ENCODE data around the gene ELOVL1.
"Not testable (repeated sequence)": the region's sequence is repeated elsewhere in the genome, so short reads cannot be mapped to it uniquely, and the experiment has no call there.

The ELOVL1 gene

DNA sequence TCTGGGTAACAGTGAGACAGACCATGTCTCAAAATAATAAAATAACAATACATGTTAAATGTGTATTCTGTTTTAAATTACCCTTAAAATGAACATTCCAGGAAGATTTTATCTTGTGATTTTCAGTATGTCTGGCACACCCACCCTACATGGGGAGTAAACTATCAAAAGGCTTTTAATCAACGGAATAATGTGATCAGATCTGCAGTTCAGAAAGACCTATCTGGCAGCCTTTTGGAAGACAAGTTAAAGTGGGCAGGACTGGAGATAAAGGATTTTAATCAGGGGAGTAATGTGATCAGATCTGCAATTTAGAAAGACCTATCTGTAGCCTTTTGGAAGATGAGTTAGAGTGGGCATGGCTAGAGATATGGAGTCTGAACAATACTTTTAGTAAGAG lies 11.7 kb upstream of the ELOVL1 start:
- DNase-seq = no peak

DNA sequence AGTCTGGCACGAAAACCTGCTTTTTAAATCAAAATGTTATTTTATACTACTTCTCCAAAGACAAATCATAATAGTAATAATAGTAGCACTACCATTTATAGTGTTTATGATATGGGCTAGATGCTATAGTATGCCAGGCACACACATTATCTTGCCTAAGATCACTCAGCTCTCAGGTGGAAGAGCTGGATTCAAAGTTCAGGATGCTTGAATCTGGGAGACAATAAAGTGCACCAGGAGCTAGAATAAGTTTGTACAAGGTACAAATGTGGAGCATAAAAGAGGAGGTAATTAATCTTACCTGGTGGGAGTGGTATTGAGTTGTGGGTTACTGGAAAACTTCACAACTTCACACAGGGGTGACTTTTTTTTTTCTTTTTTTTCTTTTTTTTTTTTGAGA lies 10.0 kb upstream of the ELOVL1 start:
- no peak for DNase-seq

DNA sequence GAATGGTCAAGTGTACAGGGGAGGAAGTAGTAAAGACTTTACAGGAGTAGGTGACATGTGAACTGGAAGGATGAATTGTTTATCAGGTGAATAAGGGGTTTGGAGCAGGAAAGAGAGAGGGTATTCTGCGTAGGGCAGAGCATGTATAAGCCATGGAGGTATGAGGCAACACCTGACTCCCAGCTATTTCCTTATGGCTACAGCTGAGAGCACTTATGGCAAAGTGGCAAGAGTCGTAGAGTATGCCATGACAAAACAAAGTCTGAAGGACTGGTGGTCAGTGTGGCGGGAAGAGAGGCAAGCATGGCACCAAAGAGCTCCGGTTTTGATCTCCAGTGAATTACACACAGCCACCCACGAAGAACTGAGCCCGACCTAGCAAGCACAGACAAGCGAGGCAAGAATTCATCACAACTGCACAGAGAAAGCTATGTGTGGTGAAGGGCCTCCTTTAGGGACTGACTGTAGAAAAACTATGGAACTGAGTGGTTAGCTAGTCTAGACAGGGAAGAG lies 9.0 kb upstream of the ELOVL1 start:
- no peak for DNase-seq

DNA sequence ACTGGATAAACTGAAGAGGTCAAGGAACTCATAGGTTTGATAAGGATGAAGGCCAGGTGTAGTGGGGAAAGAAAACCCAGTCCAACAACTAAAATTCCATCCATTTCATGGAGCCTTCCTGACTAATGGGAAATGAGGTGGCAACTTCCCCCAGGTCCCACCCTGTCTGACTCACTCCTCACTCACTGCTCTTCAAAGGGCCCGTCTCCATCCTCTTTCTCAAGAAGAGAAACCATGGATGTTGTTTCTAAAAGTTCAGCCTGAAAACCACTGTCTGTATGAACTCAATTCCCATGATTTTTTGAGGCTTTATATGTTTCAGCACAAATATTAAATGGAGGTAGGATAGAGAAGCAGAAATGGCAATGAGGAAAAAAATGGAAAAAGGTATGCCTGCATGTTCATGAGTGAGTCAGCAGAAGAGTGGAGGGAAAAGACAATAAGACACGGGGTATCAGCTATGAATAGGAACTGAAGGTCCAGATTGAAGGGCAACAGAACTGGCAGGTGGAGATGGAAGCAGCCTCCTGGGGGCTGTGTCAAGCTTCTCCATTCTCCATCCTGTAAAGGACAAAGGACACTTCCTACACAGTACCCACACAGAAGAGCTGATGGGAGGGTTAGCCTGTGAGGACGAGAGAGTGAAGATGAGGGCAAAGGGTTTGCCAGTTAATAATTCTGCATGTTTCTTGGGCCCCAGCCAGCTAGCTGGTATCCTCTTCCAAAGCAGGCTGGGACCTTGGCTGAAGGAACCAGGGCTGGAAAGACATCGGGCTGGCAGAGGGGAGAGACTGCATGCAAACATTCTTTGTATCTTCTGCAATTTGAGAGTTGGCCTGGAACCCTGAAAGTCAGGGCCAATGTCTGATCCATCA lies 5.5 kb upstream of the ELOVL1 start:
- peak; percentile 23 for DNase-seq

DNA sequence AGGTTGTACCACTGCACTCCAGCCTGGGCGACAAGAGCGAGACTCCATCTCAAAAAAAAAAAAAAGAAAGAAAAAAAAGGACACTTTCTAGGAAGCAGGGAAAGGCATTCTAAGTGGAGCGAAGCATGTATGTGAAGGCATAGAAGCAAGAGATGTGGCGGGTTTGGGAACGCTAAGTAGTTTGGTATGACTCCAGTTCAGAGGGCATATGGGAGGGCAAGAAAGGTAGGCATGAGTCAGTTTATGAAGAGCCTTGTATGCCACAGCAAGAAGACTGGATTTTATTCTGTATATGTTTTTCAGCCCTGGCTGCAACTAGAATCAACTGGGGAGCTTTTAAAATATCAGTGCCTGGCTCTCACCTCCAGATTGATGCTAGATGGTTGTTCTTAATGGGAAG lies 4.4 kb upstream of the ELOVL1 start:
- DNase-seq = no peak

DNA sequence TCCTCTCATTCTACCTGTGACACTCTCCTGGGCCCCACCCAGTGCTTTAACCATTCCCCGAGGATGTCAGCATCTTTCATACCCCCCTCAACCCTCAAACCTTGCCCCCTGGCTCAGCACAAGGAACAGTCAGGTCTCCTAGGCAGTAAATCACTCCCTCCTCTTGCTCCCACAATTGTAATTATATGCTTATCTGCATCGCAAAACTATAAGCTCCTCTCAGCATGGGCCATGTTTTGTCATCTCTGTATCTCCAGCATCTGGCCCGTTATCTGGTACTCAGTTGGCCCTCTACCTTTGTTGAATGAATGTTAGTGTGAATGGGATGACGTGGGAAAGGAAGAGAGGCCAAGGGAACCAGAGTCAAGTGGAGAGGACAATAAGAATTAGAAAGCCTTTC lies 2.8 kb upstream of the ELOVL1 start:
- DNase-seq = no peak

DNA sequence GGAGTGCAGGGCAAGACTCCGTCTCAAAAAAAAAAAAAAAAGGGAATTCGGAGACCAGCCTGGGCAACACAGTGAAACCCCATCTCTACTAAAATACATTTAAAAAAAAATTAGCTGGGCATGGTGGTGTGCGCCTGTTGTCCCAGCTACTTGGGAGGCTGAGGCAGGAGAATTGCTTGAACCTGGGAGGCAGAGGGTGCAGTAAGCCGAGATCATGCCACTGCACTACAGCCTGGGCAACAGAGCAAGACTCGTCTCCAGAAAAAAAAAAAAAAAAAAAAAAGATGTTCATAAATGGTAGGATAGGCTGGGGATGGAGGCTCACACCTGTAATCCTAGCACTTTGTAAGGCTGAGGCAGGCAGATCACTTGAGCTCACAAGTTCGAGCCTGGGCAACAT lies 2.0 kb upstream of the ELOVL1 start:
- DNase-seq = not testable (repeated sequence)

DNA sequence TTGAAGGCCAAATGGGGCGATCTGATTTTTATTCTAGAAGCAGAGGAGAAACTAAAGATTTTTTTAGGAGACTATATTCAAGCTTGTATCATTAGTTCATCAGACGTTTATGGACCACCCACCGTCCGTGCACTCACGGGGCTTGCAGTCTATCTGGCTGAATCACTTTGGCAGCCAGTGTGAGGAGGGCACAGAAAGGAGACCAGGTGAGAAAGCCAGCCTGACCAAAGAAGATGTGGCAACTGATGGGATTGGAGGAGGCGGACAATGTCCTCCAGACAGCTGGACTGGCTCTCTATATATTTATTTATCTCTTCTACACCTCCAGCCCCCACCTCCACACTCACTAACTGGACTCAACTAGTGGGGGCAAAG lies 822 bp upstream of the ELOVL1 start:
- DNase-seq = no peak

DNA sequence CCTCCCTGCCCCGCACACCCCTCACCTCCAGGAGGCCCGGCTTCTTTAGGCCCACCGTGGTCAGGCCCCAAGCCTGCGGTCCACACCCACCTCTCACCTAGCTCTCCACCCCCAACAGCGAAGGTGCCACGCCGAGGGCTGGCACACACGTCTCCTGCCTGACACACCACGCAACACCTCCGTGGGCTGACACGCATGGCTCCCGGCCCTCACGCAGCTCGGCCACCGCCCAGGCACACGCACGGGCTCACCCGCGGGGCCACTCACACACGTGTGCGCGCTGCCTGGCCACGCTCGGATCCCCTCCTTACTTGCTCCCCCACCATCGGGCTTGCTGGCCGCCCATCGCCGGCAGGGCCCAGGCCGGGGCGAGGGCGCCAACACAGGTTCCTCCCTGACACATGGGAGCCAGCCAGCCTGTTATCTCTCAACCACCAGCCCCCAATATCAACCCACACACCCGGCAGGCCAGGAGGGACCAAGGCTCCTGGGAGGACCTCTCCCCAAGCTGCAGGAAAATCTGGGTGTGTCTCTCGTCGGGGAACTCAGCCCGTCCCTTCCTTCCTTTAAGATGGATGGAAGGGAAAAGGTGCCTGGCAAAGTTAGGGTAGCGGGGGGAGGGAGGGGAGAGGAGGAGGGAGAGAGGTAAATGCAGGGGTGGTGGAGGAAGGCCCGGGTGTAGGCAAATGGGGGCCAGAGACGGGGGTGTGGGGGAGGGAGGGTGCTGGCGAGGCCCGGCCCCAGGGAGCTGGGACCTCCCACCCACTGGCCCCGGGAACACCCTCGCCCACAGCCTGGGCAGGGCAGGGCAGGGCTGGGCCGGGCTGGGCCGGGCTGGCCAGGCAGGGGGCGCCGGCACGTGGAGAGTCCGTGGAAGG lies 546 bp downstream of the ELOVL1 start:
- DNase-seq = no peak

DNA sequence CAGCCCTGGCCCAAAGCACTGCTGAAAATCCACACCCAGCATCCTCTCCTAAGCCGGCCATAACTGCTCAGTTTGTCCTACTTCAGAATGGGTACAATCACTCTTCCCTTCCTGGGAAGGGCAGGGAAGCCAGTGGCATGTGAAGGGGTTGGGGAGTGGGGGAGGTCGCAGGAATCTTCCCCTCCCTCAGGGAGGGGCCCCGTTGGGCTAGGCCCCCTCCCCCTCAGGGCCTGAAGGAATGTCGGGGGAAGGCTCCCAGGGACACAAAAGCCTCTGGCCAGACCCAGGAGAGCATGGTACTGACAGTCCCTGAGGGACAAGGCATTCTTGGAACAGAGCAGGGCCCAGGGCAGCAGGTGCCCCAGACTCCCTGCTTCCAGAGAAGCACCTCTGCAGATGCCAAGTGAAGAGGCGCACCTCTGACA lies 1.2 kb downstream of the ELOVL1 start:
- no peak for DNase-seq

DNA sequence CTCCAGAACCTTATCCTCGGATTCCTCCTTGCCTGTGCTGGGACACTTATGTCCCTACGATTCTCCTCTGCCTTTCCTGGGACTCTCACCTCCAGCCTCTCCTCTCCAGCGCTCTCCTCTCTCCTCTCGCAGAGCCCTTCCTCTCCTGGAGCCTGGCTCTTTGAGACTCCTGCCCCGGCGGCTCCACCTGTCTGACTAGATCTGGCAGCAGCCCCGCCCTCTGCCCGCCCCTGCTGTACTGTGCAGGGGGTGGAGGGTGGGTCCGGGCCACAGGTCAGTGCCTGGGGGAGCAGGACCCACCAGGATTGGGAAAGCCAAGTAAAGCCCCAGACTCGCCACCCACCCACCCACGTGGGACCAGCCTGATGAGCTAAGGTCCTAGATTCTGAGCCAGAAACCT lies 1.6 kb downstream of the ELOVL1 start:
- DNase-seq = no peak

DNA sequence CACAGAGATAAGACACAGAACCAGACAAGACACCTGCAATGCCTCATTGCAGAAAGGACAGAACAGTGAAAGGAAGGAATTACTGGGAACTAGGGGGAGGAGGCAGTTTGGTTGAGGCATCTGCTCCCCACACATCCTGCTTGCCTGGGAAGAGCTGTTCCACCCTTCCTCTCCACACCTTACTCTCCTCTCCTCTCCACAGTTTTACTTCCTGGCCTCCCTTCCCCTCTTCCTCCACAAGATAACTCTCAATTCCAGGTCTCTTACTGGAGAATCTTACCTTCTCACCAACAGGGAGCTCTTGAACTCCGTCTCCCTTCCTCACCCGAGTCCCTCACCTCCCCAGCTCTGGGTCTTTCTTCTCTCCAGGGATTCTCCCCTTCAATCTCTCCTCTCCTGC lies 2.1 kb downstream of the ELOVL1 start:
- DNase-seq = no peak

DNA sequence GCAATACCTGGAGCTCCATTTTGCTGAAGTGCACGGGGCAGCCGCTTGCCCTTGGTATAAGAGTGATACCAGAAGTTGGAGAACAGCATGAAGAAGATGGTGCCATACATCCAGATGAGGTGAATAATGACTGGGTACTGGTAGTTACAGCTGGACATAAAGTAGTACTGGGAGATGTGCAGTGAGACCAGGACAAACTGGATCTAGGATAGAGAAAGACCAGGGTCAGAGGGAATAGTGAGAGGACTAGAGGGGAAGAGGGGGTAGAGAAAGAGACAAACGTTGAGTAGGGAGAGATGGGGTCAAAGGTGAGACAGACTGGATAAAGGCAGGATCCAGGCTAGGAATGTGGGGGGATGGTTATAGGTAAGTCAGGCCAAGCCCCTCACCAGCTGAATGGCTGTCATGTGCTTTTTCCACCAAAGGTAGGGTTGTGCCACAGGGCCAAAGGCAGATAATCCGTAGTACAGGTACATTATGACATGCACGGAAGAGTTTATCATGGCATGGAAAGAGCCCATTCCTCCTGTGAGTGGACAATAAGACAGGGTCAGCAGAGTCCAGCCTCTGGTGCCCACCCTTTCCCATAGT lies 3.8 kb downstream of the ELOVL1 start:
- no peak for DNase-seq

DNA sequence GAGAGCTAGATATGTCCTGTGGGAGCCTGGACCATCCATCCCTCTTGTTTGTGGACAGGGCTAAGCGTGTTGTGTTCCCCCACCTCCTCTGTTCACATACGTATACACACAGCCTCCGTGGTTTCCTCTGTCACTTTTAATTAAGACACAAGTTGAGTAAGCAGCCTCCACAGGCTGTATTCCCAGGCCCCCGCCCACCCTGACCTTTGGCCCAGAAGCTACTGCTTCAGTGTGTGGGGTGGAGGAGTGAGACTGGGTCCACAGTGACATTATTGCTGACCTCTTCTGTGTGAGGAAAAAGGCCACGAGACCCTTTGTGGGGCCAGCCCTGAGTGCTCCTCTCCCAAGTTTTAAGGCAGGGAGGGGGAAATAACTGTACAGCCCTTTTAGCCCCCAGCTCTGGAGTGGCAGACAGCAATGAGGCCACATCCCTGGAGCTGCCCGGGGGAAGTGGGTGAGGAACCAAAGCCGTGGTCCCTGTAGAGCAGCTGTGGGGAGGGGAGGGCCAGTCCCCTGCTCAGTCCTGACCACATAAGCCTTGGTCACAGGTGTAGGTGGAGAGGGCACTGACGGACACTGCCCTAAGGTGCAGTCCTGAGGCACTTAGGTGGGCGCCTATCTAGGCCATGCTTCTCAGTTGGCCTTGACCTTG lies 4.4 kb downstream of the ELOVL1 start:
- no peak for DNase-seq

DNA sequence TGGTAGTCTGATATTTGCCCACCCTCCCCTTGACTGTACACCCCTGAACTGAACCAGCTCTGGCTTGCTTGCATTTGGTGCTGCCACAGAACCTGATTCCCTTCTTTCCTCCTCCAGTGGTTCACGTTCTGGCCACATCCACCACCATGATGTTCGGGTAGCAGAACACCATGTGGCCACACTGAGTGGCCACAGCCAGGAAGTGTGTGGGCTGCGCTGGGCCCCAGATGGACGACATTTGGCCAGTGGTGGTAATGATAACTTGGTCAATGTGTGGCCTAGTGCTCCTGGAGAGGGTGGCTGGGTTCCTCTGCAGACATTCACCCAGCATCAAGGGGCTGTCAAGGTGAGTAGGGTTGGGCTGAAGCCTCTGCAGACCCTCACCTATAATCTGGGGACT lies 7.2 kb downstream of the ELOVL1 start:
- no peak for DNase-seq

DNA sequence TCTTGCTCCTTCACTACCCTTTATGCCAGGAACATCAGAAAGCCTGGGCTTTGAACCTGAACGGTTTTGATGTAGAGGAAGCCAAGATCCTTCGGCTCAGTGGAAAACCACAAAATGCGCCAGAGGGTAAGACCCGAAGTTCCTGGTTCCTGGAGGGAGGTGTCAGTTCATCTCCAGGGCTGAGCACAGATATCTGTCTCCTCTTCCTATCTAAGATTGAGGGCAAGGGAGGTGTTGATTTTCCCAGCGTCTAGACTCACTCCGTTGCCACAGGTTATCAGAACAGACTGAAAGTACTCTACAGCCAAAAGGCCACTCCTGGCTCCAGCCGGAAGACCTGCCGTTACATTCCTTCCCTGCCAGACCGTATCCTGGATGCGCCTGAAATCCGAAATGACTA lies 8.1 kb downstream of the ELOVL1 start:
- no peak for DNase-seq

DNA sequence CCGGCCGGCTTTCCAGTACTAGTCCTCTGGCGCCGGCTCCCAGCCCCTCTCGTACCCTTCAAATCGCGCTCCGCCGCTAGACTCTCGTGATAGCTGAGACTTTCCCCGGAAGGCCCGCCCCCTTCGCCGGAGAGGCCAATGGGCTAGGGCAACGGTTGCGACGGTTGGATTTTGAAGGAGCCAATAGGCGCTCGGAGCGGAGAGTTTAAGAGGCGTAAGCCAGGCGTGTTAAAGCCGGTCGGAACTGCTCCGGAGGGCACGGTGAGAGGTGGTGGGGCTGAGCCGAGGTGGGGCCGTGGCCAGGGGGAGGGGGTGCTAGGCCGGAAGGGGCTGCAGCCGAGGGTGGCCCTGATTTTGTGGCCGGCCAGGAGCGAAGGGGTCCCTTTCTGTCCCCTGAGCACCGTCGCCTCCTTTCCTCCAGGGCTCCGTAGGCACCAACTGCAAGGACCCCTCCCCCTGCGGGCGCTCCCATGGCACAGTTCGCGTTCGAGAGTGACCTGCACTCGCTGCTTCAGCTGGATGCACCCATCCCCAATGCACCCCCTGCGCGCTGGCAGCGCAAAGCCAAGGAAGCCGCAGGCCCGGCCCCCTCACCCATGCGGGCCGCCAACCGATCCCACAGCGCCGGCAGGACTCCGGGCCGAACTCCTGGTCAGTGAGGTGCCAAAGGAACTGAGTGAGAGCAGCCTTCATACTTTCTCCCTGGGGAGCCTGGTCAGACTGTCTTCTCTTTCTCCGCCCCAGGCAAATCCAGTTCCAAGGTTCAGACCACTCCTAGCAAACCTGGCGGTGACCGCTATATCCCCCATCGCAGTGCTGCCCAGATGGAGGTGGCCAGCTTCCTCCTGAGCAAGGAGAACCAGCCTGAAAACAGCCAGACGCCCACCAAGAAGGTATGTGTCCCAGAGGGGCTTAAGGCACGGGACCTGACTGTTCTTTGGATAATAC lies 8.8 kb downstream of the ELOVL1 start, which contains the start of gene CDC20:
Gene CDC20, plus strand, starts transcription at position 236 of the 948 bp plus-strand sequence. Its CDS starts 235 bp downstream, at position 471.
- peak; percentile 97 for DNase-seq

DNA sequence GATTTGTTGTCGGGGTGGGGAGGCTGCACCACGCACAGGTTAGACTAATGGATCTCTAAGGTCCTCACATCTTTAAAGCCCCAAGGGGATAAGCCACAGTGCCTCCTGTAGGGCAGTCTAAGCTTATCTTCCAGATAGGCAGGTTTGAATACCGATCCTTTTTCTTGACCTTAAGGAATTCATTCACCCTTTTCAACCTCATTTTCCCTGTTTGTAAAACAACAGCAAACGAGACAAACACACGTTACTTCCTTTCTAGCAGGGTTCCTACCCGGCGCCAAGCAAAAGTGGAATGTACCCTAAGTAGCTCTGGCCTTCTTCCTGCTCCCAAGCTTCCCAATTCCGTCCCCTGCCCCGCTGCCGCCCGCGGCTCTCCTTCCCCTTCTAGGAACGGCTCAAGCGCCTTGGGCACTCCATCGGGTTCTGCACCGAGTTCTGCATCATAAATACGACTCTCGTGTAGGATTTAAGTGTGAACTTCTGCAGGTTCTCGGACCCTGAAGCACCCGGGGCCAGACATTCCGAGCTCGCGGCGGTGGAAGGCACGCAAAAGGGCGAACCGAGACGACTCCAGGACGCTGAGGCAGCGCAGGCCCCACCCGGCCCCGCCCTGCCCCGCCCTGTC lies 9.6 kb downstream of the ELOVL1 start:
- no peak for DNase-seq

DNA sequence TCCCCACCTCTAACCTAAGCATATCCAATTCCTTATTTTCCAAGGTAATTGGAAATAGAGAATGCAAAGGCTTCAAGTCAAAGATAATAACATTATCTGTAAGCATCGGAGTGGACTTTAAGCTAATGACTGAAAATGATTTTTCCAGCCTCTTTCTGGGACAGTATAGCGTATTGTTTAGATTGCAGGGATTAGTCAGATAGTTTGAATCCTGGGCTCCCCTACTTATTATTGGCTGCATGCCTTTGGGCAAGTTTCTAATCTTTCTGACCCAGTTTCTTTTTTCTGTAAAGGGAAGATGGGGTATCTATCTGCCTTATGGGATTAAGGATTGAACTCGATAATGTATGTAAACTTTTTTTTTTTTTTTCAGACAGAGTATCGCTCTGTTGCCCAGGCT lies 10.6 kb downstream of the ELOVL1 start:
- DNase-seq = no peak

DNA sequence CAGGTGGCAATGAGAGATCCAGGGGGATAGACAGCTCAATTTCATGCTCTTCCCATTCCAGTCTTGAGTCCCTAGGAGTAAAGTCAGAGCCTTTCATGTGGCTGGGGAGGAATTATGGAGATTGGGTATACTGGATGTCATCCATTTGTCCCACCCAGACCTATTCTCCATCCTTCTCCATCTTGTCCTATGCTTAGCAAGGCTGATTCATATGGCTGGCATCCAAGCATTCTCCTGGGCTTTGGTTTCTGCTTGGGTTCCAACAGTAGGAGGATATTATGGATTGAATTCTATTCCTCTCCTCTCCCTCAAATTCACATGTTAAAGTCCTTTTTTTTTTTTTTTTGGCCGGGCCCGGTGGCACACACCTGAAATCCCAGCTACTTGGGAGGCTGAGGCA lies 12.9 kb downstream of the ELOVL1 start:
- no peak for DNase-seq

DNA sequence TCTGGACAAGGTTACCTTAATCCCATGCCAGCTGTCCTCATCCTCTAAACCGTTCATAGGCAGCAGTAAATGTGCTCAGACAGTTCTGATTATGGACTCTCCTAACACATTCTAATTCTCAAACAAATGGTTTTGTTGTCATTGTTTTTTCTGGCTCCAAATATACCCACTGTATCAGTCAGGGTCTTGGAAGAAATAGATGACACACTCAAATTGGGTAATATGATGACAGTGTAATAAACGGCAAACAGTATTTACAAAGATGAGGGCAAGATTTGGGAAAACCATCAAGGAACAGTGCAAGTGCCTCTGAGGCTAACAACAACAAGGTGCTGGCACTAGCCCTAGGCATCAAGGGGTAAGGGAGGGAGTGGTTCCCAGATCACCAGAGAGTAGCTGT lies 13.3 kb downstream of the ELOVL1 start:
- no peak for DNase-seq
